Activated B cell treated with CpG ODN at 0.5 μM for 24 hours (primary cell): Measurements from ENCODE around the gene FYN. TPM values are rescaled to one million over a fixed set of nuclear protein-coding genes. Genes with fewer than 3 reads are reported as not detected.

Experiments
- ATAC-seq: fragments of 200-7000 bp; cut with Tn5 transposase; one replicate; pipeline ENCODE4 v1.10.0; 2021; ENCODE audit warnings: low read depth, mild to moderate bottlenecking, moderate library complexity
- CTCF ChIA-PET: fragments of 350-600 bp; sonication (Branson Sonifier 250); formaldehyde crosslinking; loops from one replicate; lab custom pipeline; 2021; ENCODE audit warnings: antibody characterized with exemption; lab: Charles Lee
- POLR2A ChIA-PET: fragments of 350-600 bp; sonication (Branson Sonifier 250); formaldehyde crosslinking; loops from one replicate; lab custom pipeline; 2021; ENCODE audit warnings: antibody characterized with exemption; lab: Charles Lee
- DNase-seq: peaks from one replicate; pipeline ENCODE4 v3.0.0; 2022
- H3K27ac Mint-ChIP-seq: one replicate; pipeline ENCODE4 v1.8.0; 2020; ENCODE audit warnings: mixed read lengths
- H3K27me3 Mint-ChIP-seq: one replicate; pipeline ENCODE4 v1.8.0; 2021; ENCODE audit warnings: mixed read lengths
- H3K36me3 Mint-ChIP-seq: one replicate; pipeline ENCODE4 v1.8.0; 2021; ENCODE audit warnings: low read depth, mixed read lengths
- H3K4me1 Mint-ChIP-seq: one replicate; pipeline ENCODE4 v1.8.0; 2021; ENCODE audit warnings: mixed read lengths
- H3K4me3 Mint-ChIP-seq: one replicate; pipeline ENCODE4 v1.8.0; 2020; ENCODE audit warnings: mild to moderate bottlenecking, mixed read lengths
- H3K9me3 Mint-ChIP-seq: one replicate; pipeline ENCODE4 v1.8.0; 2020; ENCODE audit warnings: mixed read lengths
- CTCF ChIP-seq: fragments of 200-600 bp; IDR thresholded peaks from one replicate; pipeline ENCODE4 v1.8.0; 2022; ENCODE audit warnings: antibody characterized with exemption, mild to moderate bottlenecking
- intact Hi-C: fragments of 100-400 bp; cut with micrococcal nuclease; formaldehyde crosslinking; loops from one replicate; pipeline ENCODE4 v1.15.1; 2024
- total RNA-seq: library from RNA; stranded (reverse); gene quantifications from 2 replicates; pipeline ENCODE4 v1.2.3, GENCODE V29; 2022

Gene FYN
- total RNA-seq, 1 donor from 2014 or later, result 64.7 TPM

- Mint-ChIP-seq H3K27me3 (no peaks in the 10 kb centered on the region), H3K4me1 (no peaks in the 10 kb centered on the region), H3K4me3 (no peak overlapping the region), H3K9me3 (peaks cover 10% of the 10 kb centered on the region), H3K36me3 (no peaks in the 10 kb centered on the region), H3K27ac (no peak overlapping the region)
- DNase-seq (no peak), ATAC-seq (no peak)
- no peak for TF ChIP-seq CTCF
- ChIA-PET CTCF (no interaction called here), POLR2A (no interaction called here)
- intact Hi-C loops, result no loop called here
These were observed 10.8 kb upstream of the FYN start for GRCh38 chr6:111884068-111884467.

DNA sequence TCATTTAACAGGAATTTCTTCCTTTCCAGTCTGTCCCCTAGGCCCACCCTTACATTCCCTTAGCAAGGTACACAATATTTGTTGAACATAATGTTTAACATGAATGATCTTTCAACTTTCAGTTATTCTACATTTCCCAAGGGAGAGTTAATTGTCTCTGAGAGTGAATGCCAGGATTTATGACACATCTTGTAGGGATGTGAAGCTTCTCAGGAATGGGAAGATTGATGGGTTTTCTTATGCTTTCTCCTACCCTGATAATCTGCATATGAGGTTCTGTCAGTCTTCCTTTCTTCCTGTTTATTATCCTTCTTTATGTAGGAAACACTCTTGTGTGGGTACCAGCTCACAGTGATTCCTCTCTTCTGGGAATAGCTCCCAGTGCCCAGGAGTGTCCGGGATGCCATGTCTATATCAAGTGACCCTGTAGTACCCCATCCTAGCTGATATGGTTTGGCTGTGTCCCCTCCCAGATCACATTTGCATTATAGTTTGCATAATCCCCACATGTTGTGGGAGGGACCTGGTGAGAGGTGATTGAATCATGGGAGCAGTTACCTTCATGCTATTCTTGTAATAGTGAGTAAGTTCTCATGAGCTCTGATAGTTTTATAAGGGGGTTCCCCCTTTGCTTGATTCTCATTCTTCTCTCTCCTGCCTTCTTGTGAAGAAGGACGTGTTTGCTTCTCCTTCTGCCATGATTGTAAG lies 7.1 kb upstream of the FYN start:
- DNase-seq, result no peak
- ChIA-PET POLR2A (no interaction called here), CTCF (no interaction called here)
- no peak overlapping the region for H3K4me3 Mint-ChIP-seq
- no peak for ATAC-seq
- TF ChIP-seq CTCF, result no peak
- H3K4me1 Mint-ChIP-seq, result no peaks in the 10 kb centered on the region
- H3K27me3 Mint-ChIP-seq, result no peaks in the 10 kb centered on the region
- H3K27ac Mint-ChIP-seq, result no peak overlapping the region
- H3K36me3 Mint-ChIP-seq, result no peaks in the 10 kb centered on the region
- H3K9me3 Mint-ChIP-seq, result peaks cover 6% of the 10 kb centered on the region
- intact Hi-C loops, result no loop called here

GRCh38 chr6:111875741-111876140 lies 2.5 kb upstream of the FYN start:
- no peak for TF ChIP-seq CTCF
- H3K4me3 Mint-ChIP-seq, result no peak overlapping the region
- DNase-seq, result no peak
- ChIA-PET CTCF (no interaction called here), POLR2A (no interaction called here)
- H3K27me3 Mint-ChIP-seq, result no peaks in the 10 kb centered on the region
- H3K9me3 Mint-ChIP-seq, result peaks cover 1% of the 10 kb centered on the region
- intact Hi-C loops, result loop anchor here (10.0 kb wide), 1 partner anchor 271 kb away; the partner anchor contains the start of gene TRAF3IP2
- H3K27ac Mint-ChIP-seq, result no peak overlapping the region
- H3K4me1 Mint-ChIP-seq, result peaks cover 29% of the 10 kb centered on the region
- ATAC-seq, result no peak
- peaks cover 7% of the 10 kb centered on the region for H3K36me3 Mint-ChIP-seq

DNA sequence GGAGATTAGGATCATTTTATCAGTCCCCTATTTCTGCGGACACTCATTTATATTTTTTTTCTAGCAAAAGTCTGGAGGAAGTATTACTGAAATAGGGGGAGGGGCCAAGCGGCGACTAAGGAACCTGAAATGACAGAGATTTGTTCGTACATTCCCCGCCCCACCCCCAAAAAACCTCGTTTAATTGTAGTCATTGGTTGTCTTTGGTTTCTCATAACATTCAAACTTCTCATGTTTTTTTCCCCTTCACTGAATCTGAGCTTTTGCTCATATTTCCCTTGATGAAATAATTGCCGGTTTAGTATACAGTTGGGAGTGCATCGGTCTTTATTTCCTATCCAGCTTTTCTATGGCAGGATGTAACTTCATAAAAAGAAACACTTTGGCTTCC lies 768 bp upstream of the FYN start:
- TF ChIP-seq CTCF, result no peak
- Mint-ChIP-seq H3K27ac (peak overlapping the region; percentile 90), H3K4me1 (peaks cover 44% of the 10 kb centered on the region), H3K4me3 (peak overlapping the region; percentile 93), H3K36me3 (peaks cover 7% of the 10 kb centered on the region), H3K27me3 (no peaks in the 10 kb centered on the region), H3K9me3 (no peaks in the 10 kb centered on the region)
- DNase-seq (no peak), ATAC-seq (no peak)
- intact Hi-C loops, result loop anchor here (5.0 to 10.0 kb wide), 4 partner anchors 269 to 1758 kb away; partner anchors contain the start of genes AMD1, REV3L and TRAF3IP2
- CTCF ChIA-PET, result interaction anchor here (1.0 to 1.8 kb wide), 5 partner anchors 10 to 163 kb away, joined by 3 to 9 read pairs (median 5); no protein-coding TSS in a partner anchor
- POLR2A ChIA-PET, result interaction anchor here (1.1 to 2.0 kb wide), 8 partner anchors 23 to 126 kb away, joined by 4 to 16 read pairs (median 10); no protein-coding TSS in a partner anchor
